HG02884 (cell line): ENCODE data around the gene TTYH1.
"Not testable (repeated sequence)": the region's sequence is repeated elsewhere in the genome, so short reads cannot be mapped to it uniquely, and the experiment has no call there.

Experiments
- ATAC-seq: cut with Tn5 transposase; IDR thresholded peaks from one replicate; pipeline ENCODE4 v1.9.1; 2021; ENCODE audit warnings: mild to moderate bottlenecking, moderate library complexity; ENCODE audit not compliant: unreplicated experiment

The TTYH1 gene

GRCh38 chr19:54458648-54459281 is 43.5 kb downstream of the TTYH1 start:
- no peak for ATAC-seq

DNA sequence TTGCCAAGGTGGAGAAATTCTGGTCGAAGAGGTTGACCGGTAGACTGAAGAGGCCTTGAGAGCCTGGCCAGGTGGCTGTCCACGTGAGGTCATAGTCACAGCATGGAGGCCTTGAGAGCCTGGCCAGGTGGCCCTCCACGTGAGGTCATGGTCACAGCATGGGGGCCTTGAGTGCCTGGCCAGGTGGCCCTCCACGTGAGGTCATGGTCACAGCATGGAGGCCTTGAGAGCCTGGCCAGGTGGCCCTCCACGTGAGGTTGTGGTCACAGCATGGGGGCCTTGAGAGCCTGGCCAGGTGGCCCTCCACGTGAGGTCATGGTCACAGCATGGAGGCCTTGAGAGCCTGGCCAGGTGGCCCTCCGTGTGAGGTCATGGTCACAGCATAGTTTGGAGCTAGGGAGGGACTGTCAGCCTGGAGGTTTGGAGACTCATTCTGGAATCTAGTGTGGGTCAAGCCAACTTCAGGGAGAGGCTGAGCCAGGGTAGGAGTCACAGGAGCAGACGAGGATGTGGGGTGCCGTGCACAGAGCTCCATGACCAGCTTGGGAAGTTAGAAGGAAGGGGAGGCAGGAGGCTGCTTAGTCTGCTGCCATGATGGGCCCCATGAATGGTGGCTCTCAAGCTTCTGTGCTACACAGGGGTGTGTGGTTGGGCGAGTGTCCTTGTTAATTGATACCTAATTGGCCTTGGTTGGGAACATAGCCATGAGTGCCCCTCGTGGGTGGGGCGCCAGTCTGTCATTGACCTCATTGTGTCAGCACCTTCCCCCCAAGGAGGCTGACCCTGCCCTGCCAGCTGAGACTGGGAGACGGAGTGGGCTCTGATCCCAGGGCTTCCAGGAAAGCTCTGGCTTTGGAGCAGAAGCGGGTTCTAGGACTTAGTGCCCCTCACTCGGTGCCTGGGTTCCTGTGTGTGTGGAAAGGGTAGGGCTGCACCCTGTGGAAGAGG is 44.3 kb downstream of the TTYH1 start:
- no peak for ATAC-seq

DNA sequence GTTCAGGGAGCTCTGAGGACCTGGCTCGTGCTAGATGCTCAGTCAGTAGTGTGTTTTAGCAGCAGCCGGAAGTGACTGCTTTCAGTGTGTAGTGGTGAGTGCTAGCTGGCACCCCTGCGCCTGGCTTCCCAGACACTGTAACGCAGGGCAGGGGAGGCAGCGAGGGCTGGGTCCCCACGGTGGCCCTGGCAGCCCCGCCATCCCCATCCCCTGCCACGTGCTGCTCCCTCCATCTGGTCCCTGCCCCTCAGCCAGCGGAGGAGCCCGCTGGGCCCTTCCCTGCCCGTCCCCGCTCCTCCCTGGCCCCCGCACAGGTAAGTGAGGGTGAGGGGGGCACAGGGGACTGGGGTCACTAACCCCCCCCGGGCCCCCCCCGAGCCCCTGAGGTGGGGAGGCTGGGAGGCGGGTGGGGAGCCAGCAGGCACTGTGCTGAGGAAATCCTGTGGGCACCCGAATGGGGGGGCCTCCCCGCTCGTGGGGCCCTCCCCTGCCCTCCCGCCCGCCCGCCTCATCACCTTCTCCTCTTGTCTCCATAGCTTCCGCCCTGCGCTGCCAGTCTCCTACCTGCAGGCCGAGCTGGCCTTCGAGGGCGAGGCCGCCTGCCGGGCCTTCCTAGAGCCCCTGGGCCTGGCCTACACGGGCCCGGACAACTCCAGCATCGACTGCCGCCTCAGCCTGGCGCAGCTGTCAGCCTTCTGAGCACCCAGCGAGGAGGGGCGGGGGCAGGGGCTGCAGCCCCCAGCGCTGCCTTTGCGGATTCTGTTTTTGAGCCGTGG is 45.2 kb downstream of the TTYH1 start:
- no peak for ATAC-seq

DNA sequence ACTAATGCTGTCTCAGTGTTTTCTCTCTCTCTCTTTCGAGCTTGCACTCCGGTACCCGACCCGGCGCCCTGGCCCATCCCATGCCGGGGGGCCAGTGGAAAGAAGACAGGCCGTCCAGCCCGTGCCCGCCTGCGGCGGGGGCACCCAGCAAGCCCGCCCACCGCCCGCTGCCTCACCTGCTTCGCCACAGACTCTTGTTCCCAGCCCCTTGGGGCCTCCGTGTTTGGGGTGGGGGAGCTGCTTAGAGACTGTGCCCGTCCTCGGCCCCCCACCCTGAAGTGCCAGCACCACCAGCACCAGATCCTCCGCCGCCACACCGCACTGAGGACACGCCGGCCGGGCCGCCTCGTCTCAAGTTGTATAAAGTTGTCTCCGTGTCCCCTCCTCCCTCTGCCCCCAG is 45.9 kb downstream of the TTYH1 start:
- no peak for ATAC-seq

- ATAC-seq, result no peak
Observed at GRCh38 chr19:54461613-54462012, 46.3 kb downstream of the TTYH1 start.

DNA sequence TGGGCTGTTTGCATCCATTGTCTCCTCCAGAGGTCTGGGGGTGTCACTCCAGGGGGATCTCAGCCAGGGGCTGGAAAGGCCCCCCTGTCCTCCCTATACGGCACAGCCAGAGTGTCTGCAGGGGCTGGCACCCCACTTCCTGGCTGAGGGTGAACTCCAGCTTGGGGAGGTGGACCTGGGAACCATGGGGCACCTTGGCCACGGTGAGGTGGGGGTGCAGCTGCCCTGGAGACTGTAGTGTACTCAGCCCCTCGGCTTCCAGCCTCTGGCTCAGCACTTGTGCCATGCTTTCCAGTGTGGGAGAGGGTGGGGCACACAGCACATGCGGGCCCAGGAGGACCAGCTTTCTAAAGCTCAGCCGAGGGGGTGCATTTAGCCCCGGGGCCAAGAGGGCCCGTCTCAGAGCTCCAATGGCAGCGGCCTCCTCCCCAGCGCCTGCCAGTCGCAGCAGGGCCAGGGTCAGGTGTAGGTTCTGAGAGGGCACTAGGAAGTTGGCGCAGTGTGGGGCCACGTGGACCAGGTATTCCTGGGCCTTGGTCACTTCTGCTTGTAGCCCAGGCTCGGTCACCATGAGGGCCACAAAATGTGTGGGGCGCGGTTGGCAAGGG is 46.9 kb downstream of the TTYH1 start:
- ATAC-seq, result no peak

- ATAC-seq, result peak; percentile 7
Observed at GRCh38 chr19:54462655-54463530, 47.6 kb downstream of the TTYH1 start.

- peak; percentile 48 for ATAC-seq
Observed at GRCh38 chr19:54463531-54464043, 48.3 kb downstream of the TTYH1 start, which contains the start of gene LENG9. Gene LENG9 (minus strand): TSS chr19:54463778. CDS start chr19:54463526, 252 bp downstream.

DNA sequence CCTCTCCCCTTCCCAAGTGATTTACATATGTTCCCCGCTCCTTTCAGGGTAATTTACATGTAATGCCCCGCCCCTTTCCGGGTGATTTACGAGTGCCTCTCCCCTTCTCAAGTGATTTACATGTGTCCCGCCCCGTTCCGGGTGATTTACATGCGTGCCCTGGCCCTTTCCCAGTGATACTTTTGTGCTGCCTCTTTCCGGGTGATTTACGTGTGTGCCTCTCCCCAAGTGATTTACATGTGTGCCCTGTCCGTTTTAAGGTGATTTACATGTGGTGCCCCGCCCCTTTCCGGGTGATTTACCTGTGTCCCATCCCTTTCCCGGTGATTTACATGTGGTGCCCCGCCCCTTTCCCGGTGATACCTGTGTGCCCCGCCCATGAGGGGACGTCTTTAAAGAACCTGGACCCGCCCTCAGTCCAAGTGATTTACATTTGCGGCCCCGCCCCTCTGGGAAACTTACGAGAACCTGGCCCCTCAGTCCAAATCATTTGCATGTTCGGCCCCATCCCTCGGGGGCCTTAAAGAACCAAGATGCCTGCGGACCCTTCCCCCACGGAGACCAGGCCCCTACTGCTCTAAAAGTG is 48.9 kb downstream of the TTYH1 start:
- peak; percentile 41 for ATAC-seq

DNA sequence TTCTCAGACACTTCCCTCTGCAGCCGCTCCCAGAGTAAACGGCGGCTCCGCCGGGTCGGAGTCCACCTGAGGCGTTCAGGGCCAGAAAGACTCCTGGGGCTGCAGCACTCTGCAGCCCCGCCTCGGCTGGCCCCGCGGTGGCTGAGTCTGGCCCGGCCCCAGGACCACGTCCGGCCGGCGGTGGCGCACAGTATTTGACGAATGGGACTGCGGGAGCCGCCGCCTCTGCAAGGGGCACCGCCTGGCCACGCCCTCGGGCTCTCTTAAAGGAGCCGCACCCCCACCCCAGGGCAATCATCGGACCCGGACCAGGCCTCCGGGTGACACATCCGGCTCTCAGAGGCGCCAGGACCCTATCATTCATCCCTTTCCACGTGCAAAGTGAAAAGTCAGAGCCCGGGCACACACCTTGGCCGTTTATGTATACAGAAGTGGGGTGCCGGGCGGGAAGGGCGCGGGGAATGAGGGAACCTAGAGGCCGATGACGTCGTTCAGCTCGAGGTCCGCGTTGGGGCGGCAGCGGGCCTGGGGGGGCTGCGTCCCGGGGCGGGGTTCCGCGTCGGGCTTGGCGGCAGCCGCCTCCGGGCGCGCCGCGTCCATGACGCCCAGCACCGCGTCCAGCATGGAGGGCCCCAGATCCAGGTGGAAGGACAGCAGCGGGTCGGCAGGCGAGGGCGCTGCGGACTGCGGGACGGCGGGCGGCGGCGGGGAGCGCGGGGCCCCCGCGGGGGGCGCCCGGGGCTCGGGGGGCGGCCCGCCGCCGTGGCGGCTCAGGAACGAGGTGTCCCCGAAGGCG is 49.6 kb downstream of the TTYH1 start:
- ATAC-seq, result peak; percentile 36

DNA sequence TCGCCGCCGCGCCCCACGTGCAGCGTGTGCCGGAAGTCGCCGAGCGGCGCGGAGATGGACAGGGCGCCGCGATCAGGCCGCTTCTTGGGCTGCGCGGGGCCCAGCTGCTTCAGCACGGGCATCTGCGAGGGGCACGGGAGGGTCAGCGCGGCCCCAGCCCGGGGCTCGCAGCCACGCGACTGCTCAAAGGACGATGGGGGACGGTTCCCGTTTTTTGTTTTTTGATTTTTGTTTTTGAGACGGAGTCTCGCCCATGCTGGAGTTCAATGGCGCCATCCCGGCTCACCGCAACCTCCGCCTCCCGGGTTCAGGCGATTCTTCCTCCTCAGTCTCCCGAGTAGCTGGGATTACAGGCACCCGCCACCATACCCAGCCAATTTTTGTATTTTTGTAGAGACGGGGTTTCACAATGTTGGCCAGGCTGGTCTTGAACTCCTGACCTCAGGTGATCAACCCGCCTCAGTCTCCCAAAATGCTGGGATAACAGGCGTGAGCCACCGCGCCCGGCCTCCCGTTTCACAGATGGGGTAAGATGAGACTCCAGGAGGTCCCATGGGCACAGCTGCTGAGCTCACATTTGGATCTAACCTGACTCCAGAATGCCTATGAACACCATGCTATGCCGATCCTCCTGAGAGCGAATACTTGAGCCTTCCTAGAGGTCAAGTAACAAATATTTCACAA is 50.3 kb downstream of the TTYH1 start:
- ATAC-seq, result no peak

DNA sequence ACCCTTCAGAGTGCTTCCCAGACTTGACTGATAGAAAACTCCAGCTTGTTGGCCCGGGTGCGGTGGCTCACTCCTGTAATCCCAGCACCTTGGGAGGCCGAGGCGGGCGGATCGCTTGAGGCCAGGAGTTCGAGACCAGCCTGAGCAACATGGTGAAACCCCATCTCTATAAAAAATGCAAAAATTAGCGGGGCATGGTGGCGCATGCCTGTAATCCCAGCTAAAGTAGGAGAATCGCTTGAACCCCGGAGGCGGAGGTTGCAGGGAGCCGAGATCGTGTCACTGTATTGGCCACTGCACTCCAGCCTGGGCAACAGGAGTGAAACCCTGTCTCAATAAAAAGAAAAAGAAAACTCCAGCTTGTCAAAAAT is 50.8 kb downstream of the TTYH1 start:
- ATAC-seq, result not testable (repeated sequence)

GRCh38 chr19:54469496-54469934 is 54.3 kb downstream of the TTYH1 start:
- no peak for ATAC-seq

DNA sequence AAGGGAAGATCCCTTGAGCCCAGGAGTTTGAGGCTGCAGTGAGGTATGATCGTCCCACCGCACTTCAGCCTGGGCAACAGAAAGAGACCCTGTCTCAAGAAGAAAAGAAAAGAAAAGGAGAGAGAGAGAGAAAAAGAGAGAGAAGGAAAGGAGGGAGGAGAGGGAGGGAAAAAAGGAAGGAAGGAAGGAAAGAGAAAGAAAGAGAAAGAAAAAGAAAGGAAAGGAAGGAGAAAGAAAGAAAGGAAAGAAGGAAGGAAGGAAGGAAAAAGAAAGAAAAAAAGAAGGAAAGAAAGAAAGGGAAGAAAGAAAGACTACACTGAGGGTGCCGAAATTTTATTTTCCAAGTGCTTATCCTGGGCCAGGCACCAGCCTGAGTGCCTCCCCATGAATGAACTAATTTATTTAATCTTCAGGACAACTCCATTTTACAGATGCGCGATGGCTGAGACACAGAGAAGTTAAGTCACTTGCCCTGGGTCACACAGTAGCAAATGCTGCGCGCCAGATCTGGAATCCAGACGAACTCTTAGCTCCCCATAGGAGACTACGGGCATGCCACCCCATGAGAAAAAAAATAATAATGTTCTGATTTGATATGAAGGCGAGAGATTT is 55.1 kb downstream of the TTYH1 start:
- no peak for ATAC-seq

- no peak for ATAC-seq
Observed at GRCh38 chr19:54470991-54471782, 55.9 kb downstream of the TTYH1 start.

DNA sequence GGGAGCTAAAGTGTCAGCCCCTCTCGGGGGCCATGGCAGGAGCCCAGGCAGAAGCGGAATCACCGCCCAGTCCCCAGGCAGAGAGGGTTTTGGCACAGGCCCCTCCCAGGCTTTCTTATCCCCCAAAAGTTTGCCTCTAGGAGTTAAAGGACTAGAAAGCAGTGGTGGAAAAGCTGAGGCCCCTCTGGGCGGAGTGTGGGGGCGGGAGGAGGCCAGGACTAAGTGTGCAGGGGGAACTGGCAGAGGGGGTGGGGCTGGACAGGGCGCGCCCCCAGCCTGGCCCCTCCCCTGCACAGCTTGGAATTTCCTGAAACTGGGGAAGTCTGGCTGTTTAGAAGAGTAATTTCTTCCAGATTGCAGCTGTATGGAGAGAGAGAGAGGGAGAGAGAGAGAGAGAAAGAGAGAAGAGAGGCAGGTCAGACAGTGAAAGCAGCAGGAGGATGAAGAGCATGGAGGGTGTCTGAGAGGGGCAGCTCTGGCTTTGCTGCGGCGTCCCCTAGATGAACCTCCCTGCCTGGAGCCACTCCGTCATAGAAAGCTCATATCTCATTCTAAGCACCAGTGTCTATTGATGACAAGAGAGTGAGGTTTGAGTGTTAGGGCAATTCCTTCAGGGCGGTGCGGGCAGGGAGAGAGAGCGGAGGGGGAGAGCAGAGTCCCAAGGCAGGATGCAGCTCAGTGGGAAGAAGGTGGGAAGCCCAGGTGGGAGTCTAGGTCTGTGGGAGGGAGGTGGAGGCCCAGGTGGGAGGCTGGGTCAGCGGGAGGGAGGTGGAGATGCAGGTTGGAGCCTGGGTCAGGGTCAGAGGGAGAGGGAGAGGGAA is 58.0 kb downstream of the TTYH1 start, which contains the start of gene CDC42EP5:
Gene CDC42EP5 (minus strand): TSS at position 226 of the 821 bp plus-strand sequence. CDS start 7,749 bp downstream, outside the sequence.
- no peak for ATAC-seq
